ENCODE measurements around the gene LHX2.

LHX2 gene

DNA sequence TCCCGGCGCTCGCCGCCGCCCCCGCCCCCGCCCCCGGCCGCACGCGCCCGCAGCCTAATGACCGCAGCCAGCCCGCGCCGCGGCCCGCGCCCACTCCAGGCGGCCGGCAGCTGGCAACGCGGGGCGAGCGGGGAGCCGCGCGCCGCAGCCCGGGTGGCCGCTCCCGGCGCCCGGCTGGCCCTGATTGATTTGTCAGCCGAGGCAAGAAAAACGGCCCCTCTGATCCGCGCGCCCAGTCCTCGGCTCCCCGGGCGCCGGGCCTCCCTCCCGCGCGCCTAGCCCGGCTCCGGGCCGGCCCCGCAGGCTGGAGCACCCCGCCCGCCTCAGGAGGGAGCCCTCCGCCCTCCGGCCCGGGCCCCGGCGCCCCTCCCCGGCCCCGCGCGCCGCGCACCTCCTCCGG lies 11.9 kb upstream of the LHX2 start:
- no peak for DNase-seq (ENCODE audit: low spot score)

DNA sequence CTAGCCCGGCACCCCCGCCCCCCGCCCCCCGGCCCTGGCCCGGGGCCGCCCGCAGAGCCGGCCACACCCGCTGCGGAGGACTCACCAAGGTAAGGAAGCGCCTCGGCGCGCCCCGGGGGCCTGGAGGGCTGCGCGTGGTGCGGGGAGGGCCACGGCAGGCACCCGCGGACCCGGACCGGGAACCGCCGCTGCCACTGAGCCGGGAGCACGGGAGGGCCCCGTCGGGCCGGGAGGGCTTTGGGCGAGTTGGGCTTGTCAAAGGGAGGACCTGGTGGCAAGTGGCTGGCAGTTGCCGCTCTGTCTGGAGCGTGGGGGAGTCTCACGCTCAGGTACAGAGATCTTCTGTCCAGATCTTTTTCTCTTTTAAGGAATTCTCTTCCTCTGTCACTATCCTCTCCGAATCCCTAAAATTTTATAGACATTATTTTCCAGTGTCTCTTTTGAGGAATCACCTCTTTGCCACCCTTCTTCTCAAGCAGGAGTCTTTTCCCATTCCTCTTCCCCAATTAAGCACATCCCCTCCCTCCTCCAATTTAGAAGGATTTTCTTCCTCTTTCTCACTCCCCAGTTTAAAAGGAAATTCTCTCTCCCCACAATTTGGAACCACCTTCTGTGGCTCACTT lies 11.3 kb upstream of the LHX2 start:
- DNase-seq (ENCODE audit: low spot score), result no peak

DNA sequence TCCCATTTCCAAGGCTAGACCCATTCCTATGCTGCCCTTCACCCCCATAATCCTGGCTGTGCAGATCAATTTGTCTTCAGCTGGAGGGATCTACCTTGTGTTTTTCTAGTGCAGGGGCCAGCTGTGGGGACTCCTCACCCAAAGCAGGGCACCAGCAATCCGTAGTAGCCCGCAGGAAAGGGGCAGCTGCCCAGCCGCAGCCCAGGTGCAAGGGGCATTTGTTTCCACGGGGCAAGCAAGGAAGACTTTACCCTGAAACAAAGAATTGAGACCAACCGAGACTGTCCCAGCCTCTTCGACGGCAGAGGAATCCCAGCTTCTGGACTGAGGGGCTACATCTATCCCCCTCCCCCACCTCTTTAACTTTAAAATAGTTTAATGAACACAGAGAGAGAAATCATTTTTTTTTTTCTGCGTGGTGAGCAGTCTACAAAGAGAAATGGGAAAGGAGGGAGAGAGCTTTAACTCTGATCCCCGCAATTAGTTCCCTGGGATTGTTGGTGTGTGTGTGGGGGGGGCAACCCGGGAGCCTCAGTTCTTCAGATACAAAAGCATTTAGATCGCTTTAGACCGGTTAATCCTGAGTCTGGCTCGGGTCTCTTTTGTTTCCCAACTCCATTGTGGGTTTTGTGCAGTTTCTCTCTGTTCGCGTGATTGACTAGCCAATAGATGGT lies 10.6 kb upstream of the LHX2 start:
- DNase-seq (ENCODE audit: low spot score), result no peak

DNA sequence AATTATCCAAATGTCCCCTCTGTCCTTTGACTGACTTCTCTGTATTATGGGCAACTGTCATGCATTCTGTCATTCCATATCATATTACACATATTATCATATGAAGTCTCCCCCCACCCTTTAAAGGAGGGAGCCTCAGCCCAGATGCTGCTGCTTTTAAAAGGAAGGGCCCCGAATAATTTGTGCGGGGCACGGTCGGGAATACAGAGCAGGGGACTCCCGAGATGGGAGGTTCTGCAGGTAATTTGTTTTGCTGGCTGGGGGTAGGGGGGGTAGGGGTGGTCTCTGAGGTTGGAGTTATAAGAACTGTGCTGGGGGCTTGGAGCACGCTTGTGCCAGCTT lies 10.1 kb upstream of the LHX2 start:
- DNase-seq (ENCODE audit: low spot score), result no peak

DNA sequence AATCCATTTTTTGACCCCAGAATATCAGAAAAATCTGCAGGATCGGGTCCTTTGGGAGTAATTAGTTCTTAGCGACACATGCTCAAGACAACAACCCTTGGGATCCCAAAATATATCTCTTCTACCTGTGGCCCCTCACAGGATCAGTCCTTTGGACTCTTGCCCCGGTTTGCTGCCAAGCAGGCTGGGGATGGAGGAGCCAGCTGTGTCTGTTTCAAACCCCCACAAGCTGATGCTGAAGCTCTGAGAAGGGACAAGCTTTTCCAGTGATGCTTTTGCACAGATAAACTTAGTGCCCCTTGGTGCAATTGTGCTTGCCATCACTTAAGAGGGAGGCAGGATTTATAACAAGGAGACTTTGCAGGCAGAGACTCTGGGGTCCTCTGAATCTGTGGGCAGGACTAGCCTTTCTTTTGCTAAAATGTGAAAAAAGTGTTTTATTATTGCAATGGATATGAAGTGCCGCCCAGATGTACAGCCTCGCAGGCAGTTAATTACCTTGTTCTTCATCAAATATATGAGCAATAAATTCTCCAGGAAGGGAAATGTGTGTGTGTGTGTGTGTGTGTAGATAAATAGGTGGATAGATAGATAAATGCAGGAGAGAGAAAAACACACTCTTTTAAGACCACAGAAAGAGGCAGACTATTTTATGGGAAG lies 9.6 kb upstream of the LHX2 start:
- no peak for DNase-seq (ENCODE audit: low spot score)

DNA sequence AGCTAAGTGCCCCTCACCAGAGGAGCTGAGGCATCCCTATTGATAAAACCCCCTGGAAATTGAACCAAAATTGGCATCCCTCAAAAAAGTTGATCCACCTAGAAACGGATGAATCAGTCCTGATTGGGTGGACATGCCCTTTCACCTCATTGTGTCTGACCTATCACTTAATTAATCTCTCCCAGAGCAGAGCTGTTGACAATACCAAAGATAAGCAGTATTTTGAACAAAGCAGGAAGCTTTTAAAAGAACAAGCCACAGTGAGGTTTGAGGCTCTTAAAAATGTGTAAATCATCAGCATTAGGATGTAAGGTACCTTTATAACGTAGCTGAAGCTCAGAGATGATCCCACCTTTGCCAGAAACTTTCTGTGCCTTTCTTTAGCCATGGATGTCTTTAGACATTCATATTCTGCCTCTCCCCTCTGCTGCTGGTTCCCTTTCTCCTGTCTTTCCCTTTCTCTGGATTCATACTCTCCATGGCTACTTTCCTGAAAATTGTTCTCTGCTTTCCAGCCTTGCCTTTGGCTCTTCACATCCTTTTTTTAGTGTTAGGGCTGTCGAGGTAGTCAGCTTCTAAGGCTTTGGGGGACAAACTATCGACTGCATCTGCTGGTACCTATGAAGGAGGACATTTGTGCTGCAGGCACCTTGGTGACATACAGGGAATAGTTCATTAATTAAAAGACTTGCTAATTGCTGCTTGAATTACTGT lies 7.8 kb upstream of the LHX2 start:
- no peak for DNase-seq (ENCODE audit: low spot score)

DNA sequence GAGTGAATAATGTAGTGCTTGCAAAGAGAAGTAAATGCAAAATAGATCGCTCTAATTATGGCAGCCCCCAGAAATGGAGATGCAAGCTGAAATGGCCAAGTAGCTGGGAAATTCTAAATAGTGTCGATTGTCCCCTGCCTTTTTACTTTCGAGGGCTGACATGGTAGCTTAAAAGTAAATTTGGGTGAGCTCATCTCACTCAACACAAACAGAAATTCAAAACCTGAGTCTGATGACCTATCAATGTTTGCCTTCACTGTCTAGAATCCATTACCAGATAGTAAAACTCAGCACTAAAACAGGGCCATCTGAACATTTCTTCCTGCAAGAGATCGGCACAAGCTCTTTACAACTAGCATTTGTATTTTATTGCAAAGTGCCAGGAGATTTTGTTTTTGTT lies 7.0 kb upstream of the LHX2 start:
- DNase-seq (ENCODE audit: low spot score), result no peak

DNA sequence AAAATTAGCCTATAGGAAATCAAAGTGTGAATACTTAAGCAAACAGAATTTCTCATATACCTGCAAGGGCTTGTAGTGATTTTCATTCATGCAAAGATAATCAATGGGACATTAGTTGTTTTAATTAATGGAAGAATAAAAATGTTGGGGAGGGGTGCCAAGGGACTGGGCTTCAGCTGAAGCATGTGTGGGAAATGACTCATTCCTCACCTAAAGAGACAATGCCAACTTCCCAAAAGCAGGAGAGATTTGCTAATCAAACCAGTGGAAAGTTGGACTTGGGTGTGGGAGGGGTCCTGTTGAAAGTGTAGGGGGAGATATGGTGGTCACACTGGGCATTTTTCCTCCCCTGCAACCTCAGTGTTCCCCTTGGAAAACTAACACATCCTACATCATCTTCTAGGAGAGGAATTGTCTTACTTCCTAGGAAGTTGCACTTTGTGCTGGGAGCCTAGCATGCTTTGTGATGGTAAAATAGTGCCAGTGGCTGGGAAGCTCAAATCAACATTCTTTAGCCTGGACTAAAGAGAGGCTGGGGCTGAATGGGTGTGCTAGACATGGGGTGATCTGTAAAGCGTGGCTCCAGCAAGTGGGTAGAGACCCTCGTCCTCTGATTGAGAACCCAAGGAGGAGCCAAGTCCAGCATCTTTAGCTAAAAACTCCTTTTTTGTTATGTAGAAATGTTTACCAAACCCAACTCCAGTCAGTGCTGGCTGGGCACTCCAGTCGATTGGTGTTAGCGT lies 6.4 kb upstream of the LHX2 start:
- DNase-seq (ENCODE audit: low spot score), result no peak

DNA sequence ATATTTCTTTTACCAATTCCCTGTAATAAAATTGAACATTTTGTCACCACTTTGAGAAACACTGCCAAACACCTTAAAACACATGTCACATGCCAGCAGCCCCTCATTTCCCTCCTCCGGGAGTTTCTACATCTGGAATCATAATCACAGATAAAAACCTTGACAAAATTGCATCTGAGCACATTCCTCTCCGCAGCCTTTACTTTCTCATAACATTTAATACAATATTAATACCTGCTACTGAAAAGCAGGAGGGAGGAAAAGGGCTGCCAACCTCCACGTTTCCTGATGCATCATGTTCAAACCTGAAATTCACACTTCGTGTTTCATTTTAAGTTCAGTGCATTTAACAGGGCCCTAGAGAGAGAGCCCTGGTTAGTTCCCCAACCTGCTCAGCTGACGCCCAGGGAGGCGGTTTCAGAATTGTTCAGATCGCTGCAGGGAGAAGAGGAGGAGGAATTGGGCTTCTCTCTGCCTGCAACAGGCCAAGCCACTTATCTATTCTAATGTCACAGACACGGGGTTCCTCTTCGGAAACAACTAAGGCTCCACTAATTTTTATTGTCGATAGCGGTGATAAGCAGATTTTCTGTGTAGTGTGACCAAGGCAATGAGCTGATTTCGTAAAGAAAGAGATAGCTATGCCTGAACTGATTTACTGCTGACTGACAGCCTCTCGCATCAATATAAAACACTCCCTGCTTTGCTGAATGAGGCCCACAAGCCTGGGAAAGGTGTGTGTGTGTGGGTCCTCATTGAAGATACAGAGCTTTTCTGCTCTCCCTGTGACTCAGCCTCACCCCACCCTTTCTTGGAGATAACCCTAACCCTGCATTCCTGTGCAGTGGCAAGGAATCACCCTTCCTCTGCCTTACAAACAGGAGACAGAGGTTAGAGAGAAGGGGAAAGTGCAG lies 4.9 kb upstream of the LHX2 start:
- no peak for DNase-seq (ENCODE audit: low spot score)

DNA sequence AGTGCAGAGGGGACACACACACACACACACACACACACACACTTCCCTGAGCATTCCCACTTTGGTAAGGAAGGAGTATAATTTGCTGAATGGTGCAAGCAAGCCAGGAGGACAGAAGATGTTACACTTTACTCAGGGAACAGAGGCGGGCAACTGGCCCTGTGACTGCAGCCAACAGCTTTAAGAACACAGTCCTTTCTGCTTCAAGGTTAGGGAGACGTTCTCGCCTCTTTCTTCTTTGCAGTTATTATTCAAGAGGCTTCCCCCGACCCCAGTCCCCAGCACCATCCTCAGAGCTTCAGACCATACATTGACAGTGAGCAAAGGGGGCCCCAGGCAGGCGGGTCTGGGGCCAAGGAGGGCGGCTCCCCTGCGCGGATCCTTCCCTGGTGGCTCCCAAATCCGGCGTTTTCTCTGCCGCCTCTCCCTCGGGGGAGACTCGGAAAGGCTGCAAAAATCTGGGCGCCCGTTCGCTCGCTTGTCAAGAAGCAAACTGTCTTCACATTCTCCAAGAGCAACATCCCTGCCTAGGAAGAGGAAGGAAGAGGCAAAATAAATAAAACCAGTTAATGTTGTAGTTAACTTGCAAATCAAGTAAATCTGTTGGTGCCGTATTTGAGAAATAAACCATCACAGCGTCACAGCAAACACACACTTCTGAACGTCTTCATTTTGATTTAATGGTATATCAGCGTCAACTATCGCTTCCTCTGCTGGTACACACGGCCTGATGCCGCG lies 3.8 kb upstream of the LHX2 start:
- DNase-seq (ENCODE audit: low spot score), result no peak

DNA sequence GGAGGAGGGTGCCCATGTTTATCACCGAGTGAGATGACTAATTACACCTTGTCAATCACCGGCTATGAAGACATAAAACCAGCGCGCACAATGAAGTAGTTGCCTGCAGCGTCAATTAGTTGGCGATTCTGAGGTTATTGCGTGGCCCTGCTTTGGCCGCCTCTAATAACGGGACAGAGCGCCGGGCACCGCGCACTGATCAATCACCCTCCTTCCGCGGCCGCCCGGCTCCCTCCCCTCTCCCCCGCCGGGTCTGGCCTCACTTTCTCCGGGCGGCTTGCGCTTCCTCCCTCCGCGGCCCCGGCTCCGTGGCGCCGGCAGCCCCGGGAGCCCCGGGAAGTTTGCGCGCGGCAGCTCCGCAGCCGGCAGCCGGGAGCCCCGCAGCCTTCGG lies 3.3 kb upstream of the LHX2 start:
- no peak for DNase-seq (ENCODE audit: low spot score)

DNA sequence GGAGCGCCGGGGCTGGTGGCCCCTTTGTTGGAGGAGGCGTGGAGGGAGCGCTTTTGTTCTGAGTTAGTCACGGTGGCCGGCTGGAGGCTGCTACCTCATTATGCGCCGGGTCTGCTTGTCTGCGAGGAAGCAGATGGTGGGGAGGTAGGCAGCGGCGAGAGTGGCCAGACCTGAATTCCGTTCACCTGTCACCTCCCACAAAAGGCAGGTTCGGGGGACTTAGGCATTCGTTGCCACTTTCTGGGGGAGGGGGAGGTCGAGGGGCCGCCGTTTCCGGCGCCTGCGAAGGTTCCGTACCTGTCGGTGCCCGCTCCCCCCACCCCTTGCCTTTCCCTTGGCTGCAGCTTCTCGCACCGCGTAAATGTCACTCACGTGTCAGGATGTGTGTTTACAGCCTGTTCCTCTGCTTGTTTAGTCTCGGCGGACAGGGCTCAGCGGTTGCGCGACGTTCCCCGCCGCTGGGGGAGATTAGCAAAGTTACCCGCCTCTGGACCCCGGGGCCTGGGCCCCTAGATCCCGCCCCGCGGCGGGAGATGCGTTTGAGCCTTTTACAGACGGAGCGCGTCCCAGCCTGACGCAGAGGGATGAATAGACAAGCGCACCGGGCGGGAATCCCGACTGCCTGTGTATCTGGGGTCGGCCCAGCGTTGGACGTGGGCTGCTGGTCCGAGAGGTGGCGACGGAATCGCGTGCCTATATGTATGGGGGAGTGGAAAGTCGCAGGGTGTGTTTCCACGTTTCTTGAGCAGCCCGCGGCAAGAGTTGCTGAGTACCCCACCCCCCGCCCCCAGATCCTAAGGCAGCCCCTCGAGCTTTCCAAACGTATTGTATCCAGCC lies 2.7 kb upstream of the LHX2 start:
- no peak for DNase-seq (ENCODE audit: low spot score)

DNA sequence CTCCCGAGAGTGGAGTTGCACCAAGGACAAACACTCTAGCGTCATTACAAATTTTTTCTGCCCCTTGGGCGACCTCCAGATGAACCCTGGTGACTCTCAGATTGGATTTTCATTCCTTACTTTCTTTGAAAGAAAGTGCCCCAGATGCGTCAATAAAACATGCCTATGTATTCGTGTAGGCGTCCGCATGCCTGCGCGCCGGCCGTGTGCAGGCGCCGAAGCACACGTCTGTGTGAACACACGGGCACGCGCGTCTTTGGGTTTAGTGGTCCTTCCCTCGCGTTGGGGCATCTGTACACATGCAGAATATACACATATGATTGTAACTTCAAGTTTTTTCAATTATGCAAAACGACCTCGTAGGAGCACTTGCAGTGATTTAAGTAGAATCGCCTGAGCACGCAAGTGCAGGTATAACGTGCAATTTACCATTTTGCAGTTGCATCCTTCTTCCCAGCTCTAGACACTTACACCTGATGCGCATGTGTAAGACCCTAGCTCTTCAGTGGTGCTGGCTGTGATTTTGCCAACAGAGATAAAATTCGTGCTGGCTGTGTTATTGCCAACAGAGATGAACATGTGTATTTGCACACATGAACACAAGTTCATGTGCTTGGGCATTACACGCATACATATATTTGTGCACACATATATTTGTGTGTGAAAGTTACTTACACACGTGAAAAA lies 1.9 kb upstream of the LHX2 start:
- DNase-seq (ENCODE audit: low spot score), result no peak

DNA sequence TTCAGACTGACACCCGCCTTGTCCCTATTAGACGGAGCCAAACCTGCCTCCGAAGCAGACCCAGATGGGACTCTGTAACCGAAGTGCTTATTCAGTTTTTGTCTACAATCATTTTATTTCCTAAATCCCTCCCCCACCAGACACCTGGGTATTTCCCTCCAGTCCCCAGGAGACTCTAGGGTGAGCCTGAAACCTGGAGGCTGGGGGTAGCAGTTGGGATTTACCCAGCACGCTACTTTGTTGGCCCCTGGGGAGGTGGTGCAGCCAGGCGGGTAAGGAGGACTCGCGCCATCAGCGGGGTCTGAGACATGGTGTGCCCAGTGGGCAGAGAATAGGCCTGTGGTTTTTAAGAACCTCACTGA lies 1.3 kb upstream of the LHX2 start:
- no peak for DNase-seq (ENCODE audit: low spot score)

DNA sequence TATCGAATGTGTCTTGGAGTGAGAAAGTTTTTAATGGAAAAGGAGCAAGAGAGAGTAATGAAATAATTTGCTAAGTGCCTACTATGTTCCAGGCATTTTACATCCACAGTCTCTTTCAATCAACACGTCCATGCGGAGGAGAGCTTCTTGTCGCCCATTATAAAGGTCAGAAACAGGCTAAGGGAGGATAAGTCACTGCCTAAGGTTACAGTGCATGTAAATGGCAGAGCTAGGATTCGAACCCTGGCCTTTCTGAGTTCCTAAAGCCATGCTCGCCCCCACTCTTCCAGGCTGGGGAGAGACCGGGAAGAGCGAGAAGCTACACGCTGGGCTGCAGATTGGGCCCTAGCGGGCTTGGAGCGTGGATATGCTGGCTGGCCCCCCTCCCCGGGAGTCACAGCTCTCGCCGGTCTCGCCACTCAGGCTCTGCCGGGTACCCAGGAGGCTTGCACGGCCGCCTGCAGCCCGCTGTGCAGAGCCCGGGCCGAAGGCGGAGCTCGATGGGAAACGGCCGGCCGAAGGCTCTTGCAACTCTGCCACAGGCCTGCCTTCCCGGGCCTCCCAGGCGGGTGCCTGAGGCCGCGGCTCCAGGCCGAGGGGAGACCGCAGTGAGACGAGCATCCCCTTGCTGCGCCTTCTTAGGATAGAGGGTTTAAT lies 775 bp upstream of the LHX2 start:
- DNase-seq (ENCODE audit: low spot score), result peak; percentile 47

DNA sequence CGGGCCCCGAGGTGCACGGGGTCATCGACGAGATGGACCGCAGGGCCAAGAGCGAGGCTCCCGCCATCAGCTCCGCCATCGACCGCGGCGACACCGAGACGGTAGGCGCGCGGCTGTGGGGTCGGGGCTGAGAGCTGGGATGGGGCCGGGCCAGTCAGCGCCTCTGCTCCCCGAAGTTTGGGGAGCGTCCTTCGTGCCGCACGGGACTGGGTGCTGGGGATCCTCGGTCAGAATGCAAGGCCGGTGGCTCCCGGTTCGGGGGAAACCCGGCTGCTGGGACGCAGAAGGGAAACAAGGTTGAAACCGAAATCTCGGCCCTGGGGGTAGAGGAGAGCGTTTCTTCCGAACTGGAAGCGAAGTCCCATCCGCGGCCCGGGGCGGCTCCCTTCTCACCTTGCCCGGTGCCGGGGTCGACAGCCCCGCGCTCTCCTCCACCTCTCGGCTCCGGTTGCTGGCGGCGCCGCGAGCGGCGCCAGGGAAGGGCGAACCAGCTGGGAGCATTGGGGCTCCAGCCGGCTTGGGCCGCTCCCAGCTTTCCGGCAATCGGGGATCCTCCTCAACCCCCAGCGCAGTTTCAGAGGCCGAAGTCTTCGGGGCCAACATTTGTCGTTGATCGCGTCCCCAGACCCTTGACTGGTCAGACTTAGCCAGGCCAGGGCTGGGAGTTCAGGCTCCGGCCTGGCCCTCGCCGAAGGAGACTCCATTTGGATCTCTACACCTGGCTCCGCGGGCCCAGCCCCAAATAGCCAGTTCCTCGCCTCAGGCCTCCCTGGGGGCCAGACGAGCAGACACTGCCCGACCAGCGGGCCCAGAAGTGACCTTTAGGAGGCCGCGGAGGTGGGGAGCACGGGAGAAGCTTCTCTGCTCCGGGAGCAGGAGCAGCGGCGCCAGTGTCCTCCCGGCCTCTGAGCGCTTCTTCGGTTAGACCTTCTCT lies 1.1 kb downstream of the LHX2 start:
- no peak for DNase-seq (ENCODE audit: low spot score)
